NB4 (cell line): ENCODE results near the gene ZDHHC23.

Source experiments
- CTCF ChIP-seq: IDR thresholded peaks from one replicate; pipeline ENCODE4 v1.5.1; 2012; ENCODE audit warnings: low read depth, low read length
- POLR2A ChIP-seq: IDR thresholded peaks from 2 replicates; pipeline ENCODE4 v1.6.1; 2011; ENCODE audit warnings: mild to moderate bottlenecking; ENCODE audit not compliant: insufficient read length; ENCODE audit errors: extremely low read depth

- no peak for TF ChIP-seq POLR2A
- no peak for TF ChIP-seq CTCF
Observed at GRCh38 chr3:113914646-113915045, 33.2 kb upstream of the ZDHHC23 start.
